Right forelimb (tissue), 1 donor: ENCODE data around the gene TRIM27.
"Not testable (repeated sequence)": the region's sequence is repeated elsewhere in the genome, so short reads cannot be mapped to it uniquely, and the experiment has no call there.

Source experiments
- DNase-seq: peaks from one replicate; pipeline ENCODE4 v3.0.0-alpha.2; 2018

The TRIM27 gene

GRCh38 chr6:28923318-28924102 is at the start of gene TRIM27:
Gene TRIM27, minus strand, starts transcription at chr6:28923985. Its CDS starts 353 bp downstream, at chr6:28923632.
- peak; percentile 95 for DNase-seq

DNA sequence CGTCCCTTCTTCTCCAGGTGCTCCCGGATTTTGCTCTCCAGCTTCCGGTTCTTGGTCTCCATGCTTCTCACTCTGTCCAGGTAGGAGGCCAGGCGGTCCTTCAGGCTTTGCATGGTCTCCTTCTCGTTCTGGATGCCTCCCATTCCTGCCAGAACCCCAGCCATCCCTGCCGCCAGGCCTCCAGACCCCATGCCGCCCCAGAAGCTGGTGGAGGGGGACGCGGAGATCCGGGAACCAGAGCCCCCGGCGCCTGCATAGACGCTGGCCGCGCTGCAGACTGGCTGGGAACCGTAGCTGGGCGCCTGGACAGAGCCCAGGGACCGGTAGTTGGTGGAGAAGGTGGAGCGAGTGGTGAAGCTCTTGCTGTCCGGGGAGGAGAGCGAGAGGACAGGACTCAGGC is 46.3 kb upstream of the TRIM27 start:
- DNase-seq, result not testable (repeated sequence)

- DNase-seq, result no peak
Measured at GRCh38 chr6:28969129-28969528, 45.3 kb upstream of the TRIM27 start.

GRCh38 chr6:28968476-28968875 is 44.7 kb upstream of the TRIM27 start:
- no peak for DNase-seq

GRCh38 chr6:28965706-28966105 is 41.9 kb upstream of the TRIM27 start:
- DNase-seq, result no peak

DNA sequence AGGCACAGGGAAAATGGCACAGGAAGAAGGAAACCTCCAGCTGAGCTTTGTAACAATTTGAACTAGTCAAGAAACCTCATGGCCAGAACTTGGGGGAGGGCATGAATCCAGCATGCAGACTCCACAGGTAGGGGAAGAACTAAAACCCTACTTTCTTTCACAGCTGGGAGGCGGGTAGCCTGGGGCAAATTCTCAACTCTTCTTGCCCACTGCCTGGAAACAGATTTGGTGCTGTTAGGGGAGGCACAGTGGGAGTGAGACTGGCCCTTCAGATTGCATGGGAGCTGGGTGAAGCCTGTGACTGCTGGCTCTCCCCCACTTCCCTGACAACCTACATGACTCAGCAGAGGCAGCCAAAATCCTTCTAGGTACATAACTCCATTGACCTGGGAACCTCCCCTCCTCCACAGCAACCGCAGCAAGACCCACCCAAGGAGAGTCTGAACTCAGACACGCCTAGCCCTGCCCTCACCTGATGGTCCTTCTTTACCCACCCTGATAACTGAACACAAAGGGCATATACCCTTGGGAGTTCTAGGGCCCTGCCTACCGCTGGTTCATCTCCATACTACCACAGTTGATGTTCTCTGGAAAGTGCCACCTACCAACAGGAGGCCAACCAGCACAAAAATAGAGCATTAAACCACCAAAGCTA is 37.2 kb upstream of the TRIM27 start:
- no peak for DNase-seq

DNA sequence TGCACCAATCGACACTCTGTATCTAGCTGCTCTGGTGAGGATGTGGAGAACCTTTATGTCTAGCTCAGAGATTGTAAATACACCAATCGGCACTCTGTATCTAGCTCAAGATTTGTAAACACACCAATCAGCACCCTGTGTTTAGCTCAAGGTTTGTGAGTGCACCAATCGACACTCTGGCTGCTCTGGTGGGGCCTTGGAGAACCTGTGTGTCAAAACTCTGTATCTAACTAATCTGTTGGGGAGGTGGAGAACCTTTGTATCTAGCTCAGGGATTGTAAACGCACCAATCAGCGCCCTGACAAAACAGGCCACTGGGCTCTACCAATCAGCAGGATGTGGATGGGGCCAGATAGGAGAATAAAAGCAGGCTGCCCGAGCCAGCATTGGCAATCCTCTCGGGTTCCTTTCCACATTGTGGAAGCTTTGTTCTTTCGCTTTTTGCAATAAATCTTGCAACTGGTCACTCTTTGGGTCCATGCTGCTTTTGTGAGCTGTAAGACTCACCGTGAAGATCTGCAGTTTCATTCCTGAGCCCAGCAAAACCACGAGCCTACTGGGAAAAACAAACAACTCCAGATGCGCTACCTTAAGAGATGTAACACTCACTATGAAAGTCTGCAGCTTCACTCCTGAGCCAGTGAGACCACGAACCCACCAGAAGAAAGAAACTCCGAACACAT is 34.9 kb upstream of the TRIM27 start:
- not testable (repeated sequence) for DNase-seq

DNA sequence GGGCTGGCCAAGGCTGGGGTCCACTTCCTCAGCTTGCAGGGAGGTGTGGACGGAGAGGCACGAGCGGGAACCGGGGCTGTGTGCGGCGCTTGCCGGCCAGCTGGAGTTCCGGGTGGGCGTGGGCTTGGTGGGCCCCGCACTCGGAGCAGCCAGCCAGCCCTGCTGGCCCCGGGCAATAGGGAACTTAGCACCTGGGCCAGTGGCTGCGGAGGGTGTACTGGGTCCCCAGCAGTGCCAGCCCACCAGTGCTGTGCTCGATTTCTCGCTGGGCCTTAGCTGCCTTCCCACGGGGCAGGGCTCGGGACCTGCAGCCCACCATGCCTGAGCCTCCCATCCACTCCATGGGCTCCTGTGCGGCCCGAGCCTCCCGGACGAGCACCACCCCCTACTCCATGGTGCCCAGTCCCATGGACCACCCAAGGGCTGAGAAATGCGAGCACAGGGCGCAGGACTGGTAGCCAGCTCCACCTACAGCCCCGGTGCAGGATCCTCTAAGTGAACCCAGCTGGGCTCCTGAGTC is 34.1 kb upstream of the TRIM27 start:
- DNase-seq, result not testable (repeated sequence)

DNA sequence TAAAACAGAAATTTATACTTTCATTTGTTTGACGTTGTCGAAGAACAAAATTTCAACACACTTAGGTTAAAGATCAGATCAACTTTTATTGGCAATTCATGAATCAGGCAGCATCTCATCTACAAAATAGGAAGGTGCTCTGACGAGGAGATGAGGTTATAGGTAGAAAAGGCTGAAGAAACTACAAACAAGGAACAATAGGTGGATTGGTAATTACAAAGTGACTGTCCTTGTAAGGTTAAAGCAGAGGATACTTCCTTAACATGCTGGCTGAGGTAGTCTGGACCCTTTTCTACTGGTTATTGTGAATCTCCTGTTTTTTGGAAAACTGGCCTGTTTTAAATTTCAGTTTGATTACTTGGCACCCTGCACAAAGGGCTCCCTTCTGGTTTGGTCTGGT is 32.5 kb upstream of the TRIM27 start:
- no peak for DNase-seq

- DNase-seq, result no peak
Measured at GRCh38 chr6:28953585-28954258, 29.9 kb upstream of the TRIM27 start.

GRCh38 chr6:28953039-28953584 is 29.3 kb upstream of the TRIM27 start:
- DNase-seq, result peak; percentile 60

- DNase-seq, result not testable (repeated sequence)
Measured at GRCh38 chr6:28949656-28950195, 25.9 kb upstream of the TRIM27 start.

GRCh38 chr6:28948782-28949486 is 25.1 kb upstream of the TRIM27 start:
- DNase-seq, result no peak

- DNase-seq, result no peak
Measured at GRCh38 chr6:28947831-28948270, 24.1 kb upstream of the TRIM27 start.

DNA sequence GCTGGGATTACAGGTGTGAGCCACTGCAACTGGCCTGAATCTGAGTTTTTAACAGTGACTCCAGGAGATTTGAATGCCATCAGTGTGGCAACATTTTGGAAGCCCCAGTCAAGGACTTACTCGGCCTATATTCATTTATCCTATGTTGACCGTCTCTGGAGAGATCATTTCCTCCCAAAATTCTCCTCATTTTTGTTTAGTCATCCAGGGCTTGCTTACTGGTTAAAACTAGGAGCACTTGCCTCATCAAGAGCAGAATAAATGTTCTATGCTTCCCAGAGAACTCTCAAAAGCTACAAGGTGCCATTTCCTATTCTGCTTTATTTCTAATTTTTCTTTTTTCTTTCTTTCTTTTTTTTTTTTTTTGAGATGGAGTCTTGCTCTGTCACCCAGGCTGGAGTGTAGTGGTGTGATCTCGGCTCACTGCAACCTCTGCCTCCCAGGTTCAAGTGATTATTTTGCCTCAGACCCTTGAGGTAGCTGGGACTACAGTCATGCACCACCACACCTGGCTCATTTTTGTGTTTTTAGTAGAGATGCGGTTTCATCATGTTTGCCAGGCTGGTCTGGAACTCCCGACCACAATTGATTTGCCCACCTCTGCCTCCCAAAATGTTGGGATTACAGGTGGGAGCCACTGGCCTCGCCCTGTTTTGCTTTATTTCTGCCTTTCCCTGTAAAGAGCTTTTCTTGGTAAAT is 23.4 kb upstream of the TRIM27 start:
- DNase-seq, result no peak

DNA sequence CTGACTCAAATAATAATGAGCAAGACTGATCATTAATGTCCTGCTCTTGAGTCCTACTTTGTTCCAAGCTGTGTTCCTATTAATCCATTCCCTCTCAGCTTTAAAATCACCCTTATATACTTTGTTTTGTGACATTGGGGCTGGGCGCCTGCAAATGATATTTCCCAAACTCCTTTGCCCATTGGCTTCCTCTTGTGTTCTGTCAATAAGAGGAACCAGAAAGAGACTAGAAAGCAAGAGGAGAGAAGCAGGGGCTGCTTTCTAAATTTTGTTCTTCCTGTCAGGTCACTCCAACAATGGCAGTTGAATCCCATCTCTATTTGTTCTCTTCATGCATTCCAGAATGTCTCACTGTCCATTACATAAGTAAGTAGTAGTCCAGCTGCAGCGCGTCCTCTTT is 21.6 kb upstream of the TRIM27 start:
- DNase-seq, result no peak

- peak; percentile 72 for DNase-seq
Measured at GRCh38 chr6:28944412-28944865, 20.7 kb upstream of the TRIM27 start.

- DNase-seq, result peak; percentile 78
Measured at GRCh38 chr6:28943557-28944411, 20.0 kb upstream of the TRIM27 start.

GRCh38 chr6:28943223-28943556 is 19.4 kb upstream of the TRIM27 start:
- no peak for DNase-seq
